GM18520 (cell line): Measurements from ENCODE around the gene FKBP4.

Source experiments
- ATAC-seq: cut with Tn5 transposase; IDR thresholded peaks from one replicate; pipeline ENCODE4 v1.9.1; 2021; ENCODE audit not compliant: unreplicated experiment

FKBP4 gene

GRCh38 chr12:2776129-2776806 lies 18.5 kb upstream of the FKBP4 start:
- ATAC-seq = no peak

GRCh38 chr12:2779281-2779680 lies 15.5 kb upstream of the FKBP4 start:
- ATAC-seq = no peak

- ATAC-seq = no peak
These were observed 10.7 kb upstream of the FKBP4 start for GRCh38 chr12:2783936-2784600.

GRCh38 chr12:2785017-2785416 lies 9.8 kb upstream of the FKBP4 start:
- no peak for ATAC-seq

- no peak for ATAC-seq
These were observed 3.7 kb upstream of the FKBP4 start for GRCh38 chr12:2791089-2791488.

GRCh38 chr12:2792671-2793500 lies 1.9 kb upstream of the FKBP4 start:
- no peak for ATAC-seq

GRCh38 chr12:2793561-2793960 lies 1.2 kb upstream of the FKBP4 start:
- no peak for ATAC-seq

- ATAC-seq = no peak
These were observed 507 bp upstream of the FKBP4 start for GRCh38 chr12:2794191-2794735.

GRCh38 chr12:2795291-2796186 lies 769 bp downstream of the FKBP4 start:
- ATAC-seq = peak; percentile 52

GRCh38 chr12:2796187-2796666 lies 1.5 kb downstream of the FKBP4 start:
- no peak for ATAC-seq

GRCh38 chr12:2797721-2798418 lies 3.1 kb downstream of the FKBP4 start:
- no peak for ATAC-seq

- ATAC-seq = no peak
These were observed 5.3 kb downstream of the FKBP4 start for GRCh38 chr12:2800046-2800570.

- no peak for ATAC-seq
These were observed 6.4 kb downstream of the FKBP4 start for GRCh38 chr12:2801044-2801783.

GRCh38 chr12:2803635-2804392 lies 9.0 kb downstream of the FKBP4 start:
- ATAC-seq = no peak

GRCh38 chr12:2804393-2805142 lies 9.8 kb downstream of the FKBP4 start:
- no peak for ATAC-seq

- no peak for ATAC-seq
These were observed 10.4 kb downstream of the FKBP4 start for GRCh38 chr12:2805143-2805520.

- no peak for ATAC-seq
These were observed 11.9 kb downstream of the FKBP4 start for GRCh38 chr12:2806700-2807099.

- ATAC-seq = no peak
These were observed 17.0 kb downstream of the FKBP4 start for GRCh38 chr12:2811801-2812200.
